Non-pigmented ciliary epithelial cell (primary cell): ENCODE results near the gene PRRT2.

ENCODE experiments used
- DNase-seq: peaks from one replicate; pipeline ENCODE4 v3.0.0-alpha.2; 2010; ENCODE audit warnings: low read depth

Gene PRRT2

GRCh38 chr16:29862884-29863668 is 51.1 kb downstream of the PRRT2 start, which contains the start of gene CDIPT:
TSS of gene CDIPT (minus strand) at chr16:29863226. CDS start at chr16:29862857, 369 bp downstream.
- DNase-seq: peak; percentile 88

GRCh38 chr16:29863669-29863984 is 51.6 kb downstream of the PRRT2 start:
- no peak for DNase-seq

- DNase-seq: no peak
These were observed 52.2 kb downstream of the PRRT2 start for GRCh38 chr16:29864205-29864604.
